ENCODE results near the gene LCAT.

- TF ChIP-seq SP1 (IDR thresholded peaks at IDR 0.05) (no peak), TAF1 (conservative IDR thresholded peaks at IDR 0.05) (no peak)
Observed at GRCh38 chr16:67992661-67993206, 48.8 kb upstream of the LCAT start.

Data from liver (tissue), 1 donor.